ENCODE data around the gene RPL22L1.

DNA sequence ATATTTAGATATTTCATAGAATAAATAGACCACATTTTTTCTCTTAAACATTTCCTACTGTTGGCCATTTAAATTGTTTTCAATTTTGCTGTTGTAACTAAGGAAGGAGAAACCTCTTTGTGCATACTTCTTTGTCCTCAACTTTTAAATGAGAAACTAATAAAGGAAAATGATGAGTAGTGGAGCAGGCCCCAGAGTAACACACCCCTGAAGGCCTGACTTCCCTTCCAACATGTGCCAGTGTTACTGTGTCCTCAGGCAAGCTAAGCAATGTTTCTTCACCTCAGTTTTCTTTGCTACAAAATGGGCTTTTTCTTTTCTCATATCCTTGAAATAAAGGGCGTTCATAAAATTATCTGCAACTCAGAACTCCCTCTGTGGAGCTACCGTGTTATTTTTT lies 53.7 kb downstream of the RPL22L1 start:
- TF ChIP-seq POLR2A (IDR thresholded peaks at IDR 0.05; ENCODE audit: low read depth, low read length) (no peak), POLR2AphosphoS5 (IDR thresholded peaks at IDR 0.05; ENCODE audit: low read depth, low read length) (no peak)
